Activated CD4-positive, alpha-beta T cell treated with anti-CD3 and anti-CD28 coated beads, Interleukin-2, amount 50 U/mL, for 1 hour (primary cell): Measurements from ENCODE around the gene FARSA.
"Not testable (repeated sequence)": the region's sequence is repeated elsewhere in the genome, so short reads cannot be mapped to it uniquely, and the experiment has no call there.

ENCODE experiments used
- DNase-seq: peaks from one replicate; pipeline ENCODE4 v3.0.0-alpha.2; 2020

The FARSA gene

GRCh38 chr19:12953799-12954611 lies 20.5 kb upstream of the FARSA start:
- DNase-seq, result no peak

DNA sequence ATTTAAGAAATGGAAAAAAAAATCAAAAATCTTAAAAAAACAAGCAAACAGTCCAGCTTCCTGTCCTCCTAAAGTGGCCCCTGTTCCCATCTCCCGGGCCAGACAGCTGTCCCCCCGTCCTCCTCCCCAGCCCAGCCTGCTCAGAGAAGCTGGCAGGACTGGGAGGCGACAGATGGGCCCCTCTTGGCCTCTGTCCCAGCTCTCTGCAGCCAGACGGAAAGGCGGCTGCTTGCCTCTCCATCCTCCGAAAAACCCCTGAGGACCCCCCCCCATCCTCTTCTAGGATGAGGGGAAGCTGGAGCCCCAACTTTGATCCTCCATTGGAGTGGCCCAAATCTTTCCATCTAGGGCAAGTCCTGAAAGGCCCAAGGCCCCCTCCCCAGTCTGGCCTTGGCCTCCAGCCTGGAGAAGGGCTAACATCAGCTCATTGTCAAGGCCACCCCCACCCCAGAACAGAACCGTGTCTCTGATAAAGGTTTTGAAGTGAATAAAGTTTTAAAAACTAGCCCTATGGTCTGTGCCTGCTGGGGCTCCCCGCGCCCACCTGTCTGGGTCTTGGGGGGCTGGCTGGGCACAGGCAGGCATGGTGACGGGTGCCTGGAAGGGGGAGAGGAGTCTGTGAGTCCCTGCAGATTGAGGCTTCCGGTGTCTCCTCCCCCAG lies 19.8 kb upstream of the FARSA start:
- DNase-seq, result no peak

- no peak for DNase-seq
Observed at GRCh38 chr19:12952488-12953137, 19.1 kb upstream of the FARSA start.

GRCh38 chr19:12952050-12952449 lies 18.5 kb upstream of the FARSA start:
- DNase-seq, result not testable (repeated sequence)

DNA sequence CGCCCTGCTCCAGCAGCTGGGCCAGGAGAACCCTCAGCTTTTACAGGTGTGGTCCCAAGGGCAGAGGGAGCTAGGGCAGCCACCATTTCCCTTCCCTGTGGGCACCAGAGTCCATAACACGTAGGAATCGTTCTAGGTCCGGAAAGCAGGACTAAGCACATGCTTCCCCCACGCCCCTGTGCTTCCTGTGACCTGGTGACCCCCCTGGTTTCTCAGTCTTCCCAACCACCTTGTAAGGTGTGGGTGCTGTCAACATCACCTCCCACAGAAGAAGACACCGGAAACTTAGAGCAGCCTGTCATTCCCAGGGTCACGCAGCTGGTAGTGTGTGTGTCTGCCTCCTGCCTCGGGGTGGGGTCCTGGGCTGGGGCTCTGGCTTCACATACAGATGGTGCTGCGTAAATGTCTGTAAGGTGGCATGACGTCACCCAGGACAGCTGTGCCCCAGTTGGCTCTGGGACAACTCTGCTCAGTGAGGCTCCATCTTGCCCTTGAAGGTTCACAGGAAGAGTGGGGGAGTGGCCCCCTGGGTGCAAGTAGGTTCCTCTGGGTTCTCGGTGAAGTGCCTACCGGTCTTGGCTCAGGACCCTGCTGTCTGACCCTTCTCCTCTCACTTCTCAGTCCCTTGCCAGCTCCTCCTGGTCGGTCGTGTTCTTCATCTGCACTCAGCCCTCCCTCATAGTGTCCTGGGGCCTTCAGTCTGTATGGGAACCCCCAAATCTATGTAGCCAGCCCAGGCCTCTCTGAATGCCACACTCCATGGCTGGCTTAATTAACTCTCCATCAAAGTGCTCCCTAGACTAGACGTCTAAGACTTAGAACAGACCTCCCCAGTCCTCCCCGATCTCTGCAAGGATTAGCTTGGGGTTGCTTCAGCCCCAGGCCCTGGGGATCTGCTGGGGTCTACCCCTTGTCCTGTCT lies 16.1 kb upstream of the FARSA start:
- DNase-seq, result no peak

GRCh38 chr19:12948612-12949362 lies 15.3 kb upstream of the FARSA start:
- DNase-seq, result no peak

- DNase-seq, result no peak
Observed at GRCh38 chr19:12947702-12948611, 14.4 kb upstream of the FARSA start.

- DNase-seq, result no peak
Observed at GRCh38 chr19:12946731-12947496, 13.4 kb upstream of the FARSA start.

- peak; percentile 41 for DNase-seq
Observed at GRCh38 chr19:12946092-12946721, 12.7 kb upstream of the FARSA start.

- DNase-seq, result peak; percentile 99
Observed at GRCh38 chr19:12945479-12946091, 12.1 kb upstream of the FARSA start, which contains the start of gene RAD23A. Gene RAD23A, plus strand, starts transcription at chr19:12945862. Its CDS starts 87 bp downstream, at chr19:12945949.

- no peak for DNase-seq
Observed at GRCh38 chr19:12944104-12944674, 10.7 kb upstream of the FARSA start.

DNA sequence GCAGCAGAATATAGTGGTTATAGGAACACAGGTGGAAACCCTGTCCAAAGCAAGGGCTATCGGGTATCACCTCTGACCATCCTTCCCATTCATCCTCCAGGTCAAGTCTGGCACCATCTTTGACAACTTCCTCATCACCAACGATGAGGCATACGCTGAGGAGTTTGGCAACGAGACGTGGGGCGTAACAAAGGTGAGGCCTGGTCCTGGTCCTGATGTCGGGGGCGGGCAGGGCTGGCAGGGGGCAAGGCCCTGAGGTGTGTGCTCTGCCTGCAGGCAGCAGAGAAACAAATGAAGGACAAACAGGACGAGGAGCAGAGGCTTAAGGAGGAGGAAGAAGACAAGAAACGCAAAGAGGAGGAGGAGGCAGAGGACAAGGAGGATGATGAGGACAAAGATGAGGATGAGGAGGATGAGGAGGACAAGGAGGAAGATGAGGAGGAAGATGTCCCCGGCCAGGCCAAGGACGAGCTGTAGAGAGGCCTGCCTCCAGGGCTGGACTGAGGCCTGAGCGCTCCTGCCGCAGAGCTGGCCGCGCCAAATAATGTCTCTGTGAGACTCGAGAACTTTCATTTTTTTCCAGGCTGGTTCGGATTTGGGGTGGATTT lies 10.0 kb upstream of the FARSA start:
- DNase-seq, result no peak

GRCh38 chr19:12940897-12941296 lies 7.4 kb upstream of the FARSA start:
- no peak for DNase-seq

- no peak for DNase-seq
Observed at GRCh38 chr19:12939975-12940423, 6.5 kb upstream of the FARSA start.

GRCh38 chr19:12938779-12939601 lies 5.5 kb upstream of the FARSA start:
- DNase-seq, result peak; percentile 32

DNA sequence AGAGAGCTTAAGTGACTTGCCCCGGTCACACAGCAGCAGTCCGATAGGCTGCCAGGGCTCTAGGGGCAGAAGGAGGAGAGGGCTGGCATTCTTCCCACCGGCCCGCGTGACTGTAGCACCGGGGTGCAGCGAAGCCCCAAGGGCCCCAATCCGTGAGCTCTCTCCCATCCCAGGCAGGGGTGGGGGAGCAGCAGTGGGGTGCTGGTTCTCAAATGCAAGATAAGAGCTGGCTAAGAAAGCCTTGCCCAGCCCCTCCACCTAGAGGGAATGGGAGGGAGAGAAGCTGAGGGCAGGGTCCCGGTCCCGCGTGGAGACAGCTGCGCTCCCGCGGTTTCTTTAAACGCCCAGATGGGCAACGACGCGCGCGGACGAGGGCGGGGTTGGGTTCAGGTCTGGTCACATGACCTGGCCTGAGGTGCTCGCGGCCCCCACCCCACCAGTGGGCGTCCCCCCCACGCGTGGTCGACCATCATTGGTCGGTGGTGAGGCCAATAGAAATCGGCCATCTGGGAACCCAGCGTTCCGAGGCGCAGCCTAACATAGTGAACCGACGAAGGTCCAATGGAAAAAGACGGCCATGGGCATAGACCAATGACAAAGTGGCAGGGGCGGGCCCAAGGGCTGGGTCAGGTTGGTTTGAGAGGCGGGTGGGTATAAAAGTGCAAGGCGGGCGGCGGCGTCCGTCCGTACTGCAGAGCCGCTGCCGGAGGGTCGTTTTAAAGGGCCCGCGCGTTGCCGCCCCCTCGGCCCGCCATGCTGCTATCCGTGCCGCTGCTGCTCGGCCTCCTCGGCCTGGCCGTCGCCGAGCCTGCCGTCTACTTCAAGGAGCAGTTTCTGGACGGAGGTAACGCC lies 4.6 kb upstream of the FARSA start, which contains the start of gene CALR:
Gene CALR, plus strand, starts transcription at position 683 of the 852 bp plus-strand sequence. Its CDS starts 71 bp downstream, at position 754.
- peak; percentile 99 for DNase-seq
